ENCODE measurements around the gene CACNB2.
"Not testable (repeated sequence)": the region's sequence is repeated elsewhere in the genome, so short reads cannot be mapped to it uniquely, and the experiment has no call there.

Gene CACNB2

GRCh38 chr10:18572959-18573561 lies 432.8 kb downstream of the CACNB2 start:
- POLR2A ChIA-PET (ENCODE audit: low non-redundant PET), result no interaction called here
- no peak for TF ChIP-seq CTCF (conservative IDR thresholded peaks at IDR 0.05; ENCODE audit: low read depth)
- DNase-seq (ENCODE audit: low spot score), result no peak
- no peak overlapping the region for H3K27ac ChIP-seq
- CTCF ChIA-PET, result no interaction called here

- no peak overlapping the region for H3K27ac ChIP-seq
- TF ChIP-seq CTCF (conservative IDR thresholded peaks at IDR 0.05; ENCODE audit: low read depth), result no peak
- ChIA-PET CTCF (no interaction called here), POLR2A (ENCODE audit: low non-redundant PET) (no interaction called here)
- no peak for DNase-seq (ENCODE audit: low spot score)
Observed at GRCh38 chr10:18576586-18576985, 436.4 kb downstream of the CACNB2 start.

GRCh38 chr10:18577823-18578685 lies 437.8 kb downstream of the CACNB2 start:
- DNase-seq (ENCODE audit: low spot score), result no peak
- ChIA-PET POLR2A (ENCODE audit: low non-redundant PET) (no interaction called here), CTCF (interaction anchor here (0.6 kb wide), 1 partner anchor 333 kb away, joined by 3 read pairs; no protein-coding TSS in a partner anchor)
- H3K27ac ChIP-seq, result no peak overlapping the region
- no peak for TF ChIP-seq CTCF (conservative IDR thresholded peaks at IDR 0.05; ENCODE audit: low read depth)

GRCh38 chr10:18582803-18583202 lies 442.6 kb downstream of the CACNB2 start:
- TF ChIP-seq CTCF (conservative IDR thresholded peaks at IDR 0.05; ENCODE audit: low read depth), result no peak
- CTCF ChIA-PET, result interaction anchor here (0.7 kb wide), 1 partner anchor 581 kb away, joined by 3 read pairs; no protein-coding TSS in a partner anchor
- POLR2A ChIA-PET (ENCODE audit: low non-redundant PET), result no interaction called here
- H3K27ac ChIP-seq, result no peak overlapping the region
- no peak for DNase-seq (ENCODE audit: low spot score)

- CTCF ChIA-PET, result interaction anchor here (0.6 kb wide), 1 partner anchor 1646 kb away, joined by 5 read pairs; no protein-coding TSS in a partner anchor
- TF ChIP-seq CTCF (conservative IDR thresholded peaks at IDR 0.05; ENCODE audit: low read depth), result peak; percentile 16; the same call in 1 of the 2 replicates
- no peak overlapping the region for H3K27ac ChIP-seq
- no peak for DNase-seq (ENCODE audit: low spot score)
- POLR2A ChIA-PET (ENCODE audit: low non-redundant PET), result no interaction called here
Observed at GRCh38 chr10:18583575-18584270, 443.5 kb downstream of the CACNB2 start.

- H3K27ac ChIP-seq; POLR2A ChIA-PET (ENCODE audit: low non-redundant PET); DNase-seq (ENCODE audit: low spot score); CTCF ChIA-PET: not testable (repeated sequence)
Observed at GRCh38 chr10:18586637-18587036, 446.4 kb downstream of the CACNB2 start.

- H3K27ac ChIP-seq; POLR2A ChIA-PET (ENCODE audit: low non-redundant PET); DNase-seq (ENCODE audit: low spot score); CTCF ChIA-PET: not testable (repeated sequence)
Observed at GRCh38 chr10:18591141-18591540, 450.9 kb downstream of the CACNB2 start.

Measured in RWPE1 (cell line).